RWPE2 (cell line): ENCODE data around the gene SLC26A2.

ENCODE experiments used
- ATAC-seq: fragments of 200-7000 bp; cut with Tn5 transposase; 3 replicates; pipeline ENCODE4 v1.9.1; 2021; ENCODE audit warnings: low read depth
- DNase-seq: peaks from one replicate; pipeline ENCODE4 v3.0.0-alpha.2; 2020; ENCODE audit warnings: low spot score
- H3K27ac ChIP-seq: fragments of 450-650 bp; 2 replicates; pipeline ENCODE4 v1.5.1; 2017; ENCODE audit warnings: mild to moderate bottlenecking; ENCODE audit not compliant: poor library complexity, severe bottlenecking
- H3K27me3 ChIP-seq: fragments of 250-450 bp; sonication (Bioruptor Pico); 2 replicates; pipeline ENCODE4 v1.5.1; 2021; ENCODE audit warnings: mild to moderate bottlenecking, moderate library complexity; ENCODE audit not compliant: insufficient read depth, poor library complexity, severe bottlenecking
- H3K36me3 ChIP-seq: fragments of 250-450 bp; sonication (Bioruptor Pico); 2 replicates; pipeline ENCODE4 v1.5.1; 2020; ENCODE audit warnings: low read depth, mild to moderate bottlenecking, moderate library complexity
- H3K4me1 ChIP-seq: fragments of 250-450 bp; sonication (Bioruptor Pico); 2 replicates; pipeline ENCODE4 v1.5.1; 2021; ENCODE audit warnings: mild to moderate bottlenecking, moderate library complexity; ENCODE audit not compliant: insufficient read depth, poor library complexity, severe bottlenecking
- H3K4me3 ChIP-seq: fragments of 250-450 bp; sonication (Bioruptor Pico); 2 replicates; pipeline ENCODE4 v1.5.1; 2021; ENCODE audit warnings: mild to moderate bottlenecking, moderate library complexity; ENCODE audit not compliant: severe bottlenecking
- H3K9me3 ChIP-seq: fragments of 250-450 bp; sonication (Bioruptor Pico); 2 replicates; pipeline ENCODE4 v1.5.1; 2021; ENCODE audit warnings: mild to moderate bottlenecking, moderate library complexity; ENCODE audit not compliant: severe bottlenecking
- TF ChIP-seq, protein P1 (sequence below): fragments of 450-650 bp; IDR thresholded peaks from one replicate; pipeline ENCODE4 v1.5.1; 2017; ENCODE audit warnings: mild to moderate bottlenecking, moderate library complexity; ENCODE audit not compliant: poor library complexity, severe bottlenecking

The SLC26A2 gene

DNA sequence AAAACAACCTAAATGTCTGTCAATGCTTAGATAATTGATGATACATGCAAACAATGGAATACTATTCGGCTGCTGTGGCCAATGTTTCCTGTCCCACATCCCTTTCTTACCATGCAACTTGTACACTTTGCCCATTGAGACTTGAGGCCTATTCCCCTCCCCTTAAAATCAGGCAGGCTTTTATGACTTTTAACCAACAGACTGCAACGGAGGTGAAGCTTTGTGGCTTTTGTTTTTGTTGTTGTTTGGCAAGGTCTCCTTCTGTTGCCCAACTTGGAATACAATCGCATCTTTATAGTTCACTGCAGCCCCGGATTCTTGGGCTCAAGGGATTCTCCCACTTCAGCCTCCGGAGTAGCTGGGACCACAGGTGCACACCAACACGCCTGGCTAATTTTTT, 5.8 kb upstream of the SLC26A2 start:
- TF ChIP-seq, protein P1, sequence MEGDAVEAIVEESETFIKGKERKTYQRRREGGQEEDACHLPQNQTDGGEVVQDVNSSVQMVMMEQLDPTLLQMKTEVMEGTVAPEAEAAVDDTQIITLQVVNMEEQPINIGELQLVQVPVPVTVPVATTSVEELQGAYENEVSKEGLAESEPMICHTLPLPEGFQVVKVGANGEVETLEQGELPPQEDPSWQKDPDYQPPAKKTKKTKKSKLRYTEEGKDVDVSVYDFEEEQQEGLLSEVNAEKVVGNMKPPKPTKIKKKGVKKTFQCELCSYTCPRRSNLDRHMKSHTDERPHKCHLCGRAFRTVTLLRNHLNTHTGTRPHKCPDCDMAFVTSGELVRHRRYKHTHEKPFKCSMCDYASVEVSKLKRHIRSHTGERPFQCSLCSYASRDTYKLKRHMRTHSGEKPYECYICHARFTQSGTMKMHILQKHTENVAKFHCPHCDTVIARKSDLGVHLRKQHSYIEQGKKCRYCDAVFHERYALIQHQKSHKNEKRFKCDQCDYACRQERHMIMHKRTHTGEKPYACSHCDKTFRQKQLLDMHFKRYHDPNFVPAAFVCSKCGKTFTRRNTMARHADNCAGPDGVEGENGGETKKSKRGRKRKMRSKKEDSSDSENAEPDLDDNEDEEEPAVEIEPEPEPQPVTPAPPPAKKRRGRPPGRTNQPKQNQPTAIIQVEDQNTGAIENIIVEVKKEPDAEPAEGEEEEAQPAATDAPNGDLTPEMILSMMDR = no peak
- ATAC-seq = no peak
- Histone ChIP-seq H3K4me3 (no peak overlapping the region), H3K27me3 (no peaks in the 10 kb centered on the region), H3K36me3 (no peaks in the 10 kb centered on the region), H3K4me1 (peaks cover 5% of the 10 kb centered on the region), H3K9me3 (no peaks in the 10 kb centered on the region), H3K27ac (no peak overlapping the region)
- no peak for DNase-seq

DNA sequence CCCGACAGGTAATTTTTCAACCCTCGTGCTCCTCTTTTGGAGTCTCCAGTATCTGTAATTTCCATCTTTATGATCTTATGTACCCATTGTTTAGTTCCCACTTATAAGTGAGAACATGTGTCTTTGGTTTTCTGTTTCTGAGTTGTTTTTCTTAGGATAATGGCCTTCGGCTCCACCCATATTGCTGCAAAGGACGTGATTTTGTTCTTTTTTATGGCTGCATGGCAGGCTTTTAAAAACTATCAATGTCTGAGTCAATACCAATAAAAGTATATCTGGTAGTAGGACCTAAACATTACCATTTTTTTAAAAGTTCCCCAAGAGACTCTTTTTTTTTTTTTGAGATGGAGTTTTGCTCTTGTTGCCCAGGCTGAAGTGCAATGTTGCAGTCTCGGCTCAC, 3.9 kb upstream of the SLC26A2 start:
- H3K27me3 ChIP-seq = no peaks in the 10 kb centered on the region
- no peak overlapping the region for H3K4me3 ChIP-seq
- H3K27ac ChIP-seq = no peak overlapping the region
- no peak for DNase-seq
- H3K4me1 ChIP-seq = peaks cover 15% of the 10 kb centered on the region
- no peaks in the 10 kb centered on the region for H3K36me3 ChIP-seq
- TF ChIP-seq, protein P1 = no peak
- no peak for ATAC-seq
- H3K9me3 ChIP-seq = no peaks in the 10 kb centered on the region

DNA sequence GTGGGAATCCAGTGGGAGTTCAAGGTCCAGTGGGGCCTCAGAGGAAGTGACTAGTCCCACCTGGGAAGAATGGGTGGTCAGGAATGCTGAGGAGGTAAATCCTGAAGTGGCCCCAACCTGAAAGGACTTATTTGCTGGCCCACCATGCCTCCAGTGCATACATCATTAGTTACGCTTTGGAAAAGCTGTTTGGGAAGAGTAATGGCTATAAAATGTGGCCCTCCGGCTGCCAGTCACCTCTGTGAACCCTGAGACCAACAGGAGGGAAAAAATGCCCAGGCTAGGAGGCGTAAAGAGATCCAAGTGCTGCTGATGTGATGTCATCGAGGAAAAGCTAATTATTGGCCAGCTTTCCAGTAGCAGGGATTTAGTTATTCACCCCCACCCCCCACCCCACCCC, 2.7 kb upstream of the SLC26A2 start:
- no peaks in the 10 kb centered on the region for H3K9me3 ChIP-seq
- H3K4me3 ChIP-seq = no peak overlapping the region
- peaks cover 15% of the 10 kb centered on the region for H3K4me1 ChIP-seq
- no peak overlapping the region for H3K27ac ChIP-seq
- ATAC-seq = no peak
- no peaks in the 10 kb centered on the region for H3K27me3 ChIP-seq
- DNase-seq = no peak
- H3K36me3 ChIP-seq = no peaks in the 10 kb centered on the region
- TF ChIP-seq, protein P1 = no peak

DNA sequence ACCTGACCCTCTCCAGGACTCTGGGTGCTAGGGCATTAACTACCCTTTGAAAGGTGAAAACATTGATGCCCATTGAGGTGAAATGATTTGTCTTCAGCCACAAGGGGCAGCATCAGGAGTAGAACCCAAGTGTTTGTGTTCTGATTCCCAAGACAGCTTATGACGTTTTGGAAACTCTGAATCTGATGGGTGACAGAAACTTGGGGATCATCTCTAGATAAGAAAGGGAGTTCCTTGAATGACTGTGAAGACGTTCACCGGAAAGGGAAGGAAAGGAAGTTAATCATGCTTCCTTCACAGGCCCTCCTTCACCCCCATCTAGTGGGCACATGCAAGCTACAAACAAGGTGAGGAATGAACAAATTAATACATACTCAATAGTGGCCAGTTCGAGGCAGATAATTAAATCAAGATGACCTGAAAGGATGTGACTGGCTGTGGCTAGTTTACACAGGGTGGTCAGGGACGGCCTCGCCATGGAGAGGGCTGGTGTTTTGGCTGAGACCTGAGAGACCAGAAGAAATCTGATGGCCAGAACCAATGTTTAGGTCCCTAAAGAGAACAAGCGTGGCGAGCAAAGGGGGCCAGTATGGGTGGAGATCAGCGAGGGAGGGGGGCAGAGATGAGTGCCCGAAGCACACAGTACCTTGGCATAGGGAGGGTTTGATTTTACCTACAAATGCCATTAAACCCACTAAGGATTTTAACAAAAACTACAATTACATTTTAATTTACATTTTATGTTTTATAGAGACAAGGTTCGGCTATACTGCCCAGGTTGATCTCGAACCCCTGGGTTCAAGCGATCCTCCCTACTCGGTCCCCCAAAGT, 937 bp upstream of the SLC26A2 start:
- peaks cover 15% of the 10 kb centered on the region for H3K4me1 ChIP-seq
- TF ChIP-seq, protein P1 = peak; percentile 97
- ATAC-seq (peak; percentile 7; the same call in 1 of the 3 replicates), DNase-seq (no peak)
- peak overlapping the region; percentile 59 for H3K4me3 ChIP-seq
- peak overlapping the region; percentile 79 for H3K27ac ChIP-seq
- H3K9me3 ChIP-seq = no peaks in the 10 kb centered on the region
- no peaks in the 10 kb centered on the region for H3K27me3 ChIP-seq
- no peaks in the 10 kb centered on the region for H3K36me3 ChIP-seq

DNA sequence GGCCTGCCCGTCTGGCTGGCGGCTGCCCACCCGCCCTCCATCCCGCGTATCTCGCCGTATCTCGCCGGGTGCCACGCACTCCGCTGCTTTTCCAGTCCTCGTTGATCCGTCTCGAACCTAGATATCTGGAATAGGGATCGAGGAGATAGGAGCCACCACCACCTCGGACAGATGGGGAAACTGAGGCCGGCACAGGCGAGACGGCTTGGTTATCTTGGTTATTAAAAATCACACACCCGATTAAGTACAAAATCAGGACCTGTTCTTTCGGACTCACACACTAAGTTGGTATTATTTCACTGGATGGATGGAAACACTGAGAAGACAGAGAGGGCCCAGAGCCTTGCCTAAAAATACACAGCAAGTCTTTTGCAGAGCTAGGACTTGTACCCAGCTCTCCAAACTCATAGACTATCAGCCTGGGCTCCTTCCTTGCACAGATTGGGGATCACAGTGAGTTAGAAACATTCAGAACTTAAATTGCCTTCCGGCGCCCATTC, 678 bp downstream of the SLC26A2 start:
- peak overlapping the region; percentile 79 for H3K27ac ChIP-seq
- no peaks in the 10 kb centered on the region for H3K27me3 ChIP-seq
- ATAC-seq = peak; percentile 21; the same call in 2 of the 3 replicates

More for the DNA sequence above, 678 bp downstream of the SLC26A2 start:
- no peaks in the 10 kb centered on the region for H3K9me3 ChIP-seq
- H3K4me1 ChIP-seq = peaks cover 15% of the 10 kb centered on the region
- no peaks in the 10 kb centered on the region for H3K36me3 ChIP-seq
- DNase-seq = no peak
- peak overlapping the region; percentile 59 for H3K4me3 ChIP-seq
- TF ChIP-seq, protein P1 = no peak
